ENCODE results near the gene TP53I3. TPM values are rescaled to one million over a fixed set of nuclear protein-coding genes. Genes with fewer than 3 reads are reported as not detected.
A peak's percentile ranks its signal among the peaks of the same experiment; 100 is the strongest.
"Not testable (repeated sequence)": the region's sequence is repeated elsewhere in the genome, so short reads cannot be mapped to it uniquely, and the experiment has no call there.

Gene TP53I3
- total RNA-seq, 4 donors from 2014 or later: 5.0 to 17.9 (median 8.5) TPM

GRCh38 chr2:24046599-24046929 lies 38.1 kb downstream of the TP53I3 start:
- 2 to 5% methylated on average over 2 of the region's 2 CpGs for WGBS, 2 donors
- intact Hi-C loops (cut with DNase I; ENCODE audit: low total_unique reads): no loop called here
- TF ChIP-seq, protein P1, sequence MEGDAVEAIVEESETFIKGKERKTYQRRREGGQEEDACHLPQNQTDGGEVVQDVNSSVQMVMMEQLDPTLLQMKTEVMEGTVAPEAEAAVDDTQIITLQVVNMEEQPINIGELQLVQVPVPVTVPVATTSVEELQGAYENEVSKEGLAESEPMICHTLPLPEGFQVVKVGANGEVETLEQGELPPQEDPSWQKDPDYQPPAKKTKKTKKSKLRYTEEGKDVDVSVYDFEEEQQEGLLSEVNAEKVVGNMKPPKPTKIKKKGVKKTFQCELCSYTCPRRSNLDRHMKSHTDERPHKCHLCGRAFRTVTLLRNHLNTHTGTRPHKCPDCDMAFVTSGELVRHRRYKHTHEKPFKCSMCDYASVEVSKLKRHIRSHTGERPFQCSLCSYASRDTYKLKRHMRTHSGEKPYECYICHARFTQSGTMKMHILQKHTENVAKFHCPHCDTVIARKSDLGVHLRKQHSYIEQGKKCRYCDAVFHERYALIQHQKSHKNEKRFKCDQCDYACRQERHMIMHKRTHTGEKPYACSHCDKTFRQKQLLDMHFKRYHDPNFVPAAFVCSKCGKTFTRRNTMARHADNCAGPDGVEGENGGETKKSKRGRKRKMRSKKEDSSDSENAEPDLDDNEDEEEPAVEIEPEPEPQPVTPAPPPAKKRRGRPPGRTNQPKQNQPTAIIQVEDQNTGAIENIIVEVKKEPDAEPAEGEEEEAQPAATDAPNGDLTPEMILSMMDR (IDR thresholded peaks at IDR 0.05): no peak
- TF ChIP-seq POLR2A (IDR thresholded peaks at IDR 0.05): no peak
- DNase-seq (ENCODE audit: low spot score in 2 of 2): no peak
- H3K4me3 ChIP-seq (ENCODE audit: low read depth, poor library complexity, severe bottlenecking): peak overlapping the region; percentile 71

GRCh38 chr2:24045511-24046508 lies 38.8 kb downstream of the TP53I3 start:
- TF ChIP-seq POLR2A (IDR thresholded peaks at IDR 0.05): no peak
- TF ChIP-seq, protein P1 (IDR thresholded peaks at IDR 0.05): no peak
- WGBS, 2 donors: 79 to 81% methylated on average over 11 of the region's 11 CpGs
- no peak overlapping the region for H3K4me3 ChIP-seq (ENCODE audit: low read depth, poor library complexity, severe bottlenecking)
- intact Hi-C loops (cut with DNase I; ENCODE audit: low total_unique reads): no loop called here
- no peak for DNase-seq (ENCODE audit: low spot score in 2 of 2)

GRCh38 chr2:24043133-24043532 lies 41.5 kb downstream of the TP53I3 start:
- DNase-seq (ENCODE audit: low spot score in 2 of 2); intact Hi-C loops (cut with DNase I; ENCODE audit: low total_unique reads); H3K4me3 ChIP-seq (ENCODE audit: low read depth, poor library complexity, severe bottlenecking): not testable (repeated sequence)
- 90 to 94% methylated on average over 6 of the region's 6 CpGs for WGBS, 2 donors

DNA sequence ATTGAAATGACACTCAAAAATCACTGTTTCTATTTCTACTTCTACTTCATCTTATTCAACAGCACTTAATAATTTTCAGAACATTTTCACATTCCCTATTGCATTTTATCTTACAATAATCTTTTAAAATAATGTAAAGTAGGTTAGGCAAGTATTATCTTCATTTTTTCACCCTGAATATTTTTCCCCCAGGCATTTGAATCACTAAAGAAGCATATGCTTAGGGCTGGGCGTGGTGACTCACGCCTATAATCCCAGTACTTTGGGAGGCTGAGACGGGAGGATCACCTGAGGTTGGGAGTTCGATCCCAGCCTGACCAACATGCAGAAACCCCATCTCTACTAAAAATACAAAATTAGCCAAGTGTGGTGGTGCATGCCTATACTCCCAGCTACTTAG lies 44.1 kb downstream of the TP53I3 start:
- DNase-seq (ENCODE audit: low spot score in 2 of 2): peak in 1 of 2 donors; percentile 37
- intact Hi-C loops (cut with DNase I; ENCODE audit: low total_unique reads): no loop called here
- no peak overlapping the region for H3K4me3 ChIP-seq (ENCODE audit: low read depth, poor library complexity, severe bottlenecking)
- TF ChIP-seq POLR2A (IDR thresholded peaks at IDR 0.05): no peak
- TF ChIP-seq, protein P1 (IDR thresholded peaks at IDR 0.05): no peak
- WGBS, 2 donors: 85 to 93% methylated on average over 4 of the region's 4 CpGs

GRCh38 chr2:24038786-24039499 lies 45.7 kb downstream of the TP53I3 start:
- intact Hi-C loops (cut with DNase I; ENCODE audit: low total_unique reads): no loop called here
- H3K4me3 ChIP-seq (ENCODE audit: low read depth, poor library complexity, severe bottlenecking): no peak overlapping the region
- DNase-seq (ENCODE audit: low spot score in 2 of 2): no peak
- TF ChIP-seq, protein P1 (IDR thresholded peaks at IDR 0.05): no peak
- 88 to 96% methylated on average over 9 of the region's 9 CpGs for WGBS, 2 donors

Other genes with a start within 250 kb of the TP53I3 start
- 10 to 100 TPM; 23.2 to 31.1 (median 27.9) TPM for gene ATAD2B, start 157.7 kb downstream of the TP53I3 start, total RNA-seq
- 10 to 100 TPM in 3 of 4 donors, 1 to 10 TPM in 1; 8.5 to 15.0 (median 12.9) TPM for gene UBXN2A, start 144.4 kb downstream of the TP53I3 start, total RNA-seq
- under 1 TPM in 1 of 4 donors, not detected in 3; 0.34 TPM for gene MFSD2B, start 74.7 kb downstream of the TP53I3 start, total RNA-seq
- gene WDCP, start 37.4 kb downstream of the TP53I3 start, total RNA-seq: 1 to 10 TPM; 2.6 to 4.9 (median 3.8) TPM
- gene FKBP1B, start 35.1 kb downstream of the TP53I3 start, total RNA-seq: 10 to 100 TPM in 2 of 4 donors, 1 to 10 TPM in 2; 7.2 to 11.8 (median 9.5) TPM
- gene SF3B6, start 8.5 kb downstream of the TP53I3 start, total RNA-seq: 10 to 100 TPM; 81.3 to 90.8 (median 86.5) TPM
- under 1 TPM in 1 of 4 donors, not detected in 3; 0.65 TPM for gene PFN4, start 38.5 kb upstream of the TP53I3 start, total RNA-seq
- 10 to 100 TPM in 1 of 4 donors, 1 to 10 TPM in 3; 2.8 to 15.1 (median 4.6) TPM for gene FAM228B, start 38.6 kb upstream of the TP53I3 start, total RNA-seq
- under 1 TPM in 2 of 4 donors, not detected in 2; 0.25 to 0.26 TPM for gene FAM228A, start 90.2 kb upstream of the TP53I3 start, total RNA-seq